Kidney epithelial cell (primary cell): ENCODE data around the gene ZDHHC17. TPM values are rescaled to one million over a fixed set of nuclear protein-coding genes. Genes with fewer than 3 reads are reported as not detected.

ENCODE experiments used
- total RNA-seq: library from RNA; depleted of rRNA; stranded (reverse); fragments of >200 nt; gene quantifications from 2 replicates; pipeline ENCODE4 v1.2.3, GENCODE V29; 2015

ZDHHC17 gene
- total RNA-seq, 1 donor from 2014 or later: 29.6 TPM

Other genes with a start within 250 kb of the ZDHHC17 start
- 77.5 and 87.7 TPM in 2 replicates for gene OSBPL8, start 204.3 kb upstream of the ZDHHC17 start, total RNA-seq
- gene CSRP2, start 114.9 kb downstream of the ZDHHC17 start, total RNA-seq: 37.6 and 52.9 TPM in 2 replicates